ENCODE data around the gene FAM149A. TPM values are rescaled to one million over a fixed set of nuclear protein-coding genes. Genes with fewer than 3 reads are reported as not detected.

The FAM149A gene
- total and polyA plus RNA-seq, 10 of the 15 experiments (the other 5 are each of a cell fraction or from before 2014, with no cell fraction given): 0.38 to 1.9 (median 0.99) TPM

DNA sequence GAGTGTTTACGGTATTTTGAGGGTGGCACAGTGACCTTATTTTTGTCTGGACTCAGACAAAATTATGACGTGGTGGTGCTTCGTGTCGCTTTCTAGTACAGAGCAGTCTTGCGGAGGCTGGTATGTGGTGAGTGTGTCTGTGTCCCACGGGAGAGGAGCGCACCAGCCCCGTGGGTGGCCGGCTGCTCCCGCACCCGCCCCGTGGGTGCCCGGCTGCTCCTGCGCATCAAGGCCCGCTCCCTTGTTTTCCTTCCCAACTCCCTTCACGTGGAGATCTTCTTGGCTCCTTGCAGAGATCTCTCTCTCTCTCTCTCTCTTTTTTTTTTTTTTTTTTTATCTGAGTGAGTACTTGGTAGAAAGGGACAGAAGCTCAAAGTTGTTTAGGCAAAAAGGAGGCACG lies 12.2 kb upstream of the FAM149A start (continued):
- TF ChIP-seq RCOR1 (conservative IDR thresholded peaks at IDR 0.05; ENCODE audit: low read depth, low read length) (no peak), TCF7 (IDR thresholded peaks at IDR 0.05; ENCODE audit: borderline replicate concordance) (no peak)
- TF ChIP-seq, protein P1, sequence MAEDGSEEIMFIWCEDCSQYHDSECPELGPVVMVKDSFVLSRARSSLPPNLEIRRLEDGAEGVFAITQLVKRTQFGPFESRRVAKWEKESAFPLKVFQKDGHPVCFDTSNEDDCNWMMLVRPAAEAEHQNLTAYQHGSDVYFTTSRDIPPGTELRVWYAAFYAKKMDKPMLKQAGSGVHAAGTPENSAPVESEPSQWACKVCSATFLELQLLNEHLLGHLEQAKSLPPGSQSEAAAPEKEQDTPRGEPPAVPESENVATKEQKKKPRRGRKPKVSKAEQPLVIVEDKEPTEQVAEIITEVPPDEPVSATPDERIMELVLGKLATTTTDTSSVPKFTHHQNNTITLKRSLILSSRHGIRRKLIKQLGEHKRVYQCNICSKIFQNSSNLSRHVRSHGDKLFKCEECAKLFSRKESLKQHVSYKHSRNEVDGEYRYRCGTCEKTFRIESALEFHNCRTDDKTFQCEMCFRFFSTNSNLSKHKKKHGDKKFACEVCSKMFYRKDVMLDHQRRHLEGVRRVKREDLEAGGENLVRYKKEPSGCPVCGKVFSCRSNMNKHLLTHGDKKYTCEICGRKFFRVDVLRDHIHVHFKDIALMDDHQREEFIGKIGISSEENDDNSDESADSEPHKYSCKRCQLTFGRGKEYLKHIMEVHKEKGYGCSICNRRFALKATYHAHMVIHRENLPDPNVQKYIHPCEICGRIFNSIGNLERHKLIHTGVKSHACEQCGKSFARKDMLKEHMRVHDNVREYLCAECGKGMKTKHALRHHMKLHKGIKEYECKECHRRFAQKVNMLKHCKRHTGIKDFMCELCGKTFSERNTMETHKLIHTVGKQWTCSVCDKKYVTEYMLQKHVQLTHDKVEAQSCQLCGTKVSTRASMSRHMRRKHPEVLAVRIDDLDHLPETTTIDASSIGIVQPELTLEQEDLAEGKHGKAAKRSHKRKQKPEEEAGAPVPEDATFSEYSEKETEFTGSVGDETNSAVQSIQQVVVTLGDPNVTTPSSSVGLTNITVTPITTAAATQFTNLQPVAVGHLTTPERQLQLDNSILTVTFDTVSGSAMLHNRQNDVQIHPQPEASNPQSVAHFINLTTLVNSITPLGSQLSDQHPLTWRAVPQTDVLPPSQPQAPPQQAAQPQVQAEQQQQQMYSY (CRISPR knock-in tag; IDR thresholded peaks at IDR 0.05): no peak

DNA sequence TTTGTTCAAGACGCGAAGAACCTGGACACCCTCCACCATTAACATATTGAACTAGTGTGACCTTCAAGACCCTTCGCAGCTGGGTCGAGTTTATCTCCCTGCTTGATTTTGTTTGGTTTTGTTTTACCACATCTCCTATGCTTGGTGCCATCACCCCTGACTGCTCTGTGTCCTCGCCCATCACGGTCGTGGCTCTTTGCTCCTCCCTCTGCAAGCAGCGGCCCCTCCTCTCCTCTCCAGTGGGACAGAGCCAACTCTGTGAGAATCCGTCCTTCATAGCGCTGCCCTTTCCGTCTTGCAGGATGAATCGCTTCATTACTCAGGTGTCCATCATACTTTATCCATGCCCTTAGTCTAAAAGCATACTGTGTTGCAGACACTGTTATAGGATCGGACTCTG lies 9.1 kb upstream of the FAM149A start:
- CTCF ChIA-PET: no interaction called here
- DNase-seq (ENCODE audit: low read depth, low spot score): no peak
- H3K4me2 ChIP-seq (ENCODE audit: control insufficient read depth, insufficient read depth): no peak overlapping the region
- no peaks in the 10 kb centered on the region for H3K36me3 ChIP-seq (ENCODE audit: control insufficient read depth in 2 of 2, insufficient read depth in 2 of 2, low read length in 1 of 2)
- no peak overlapping the region for H2AFZ ChIP-seq (ENCODE audit: control insufficient read depth, low read depth, low read length)
- 42% methylated on average over 13 of the region's 13 CpGs for WGBS (ENCODE audit: insufficient coverage, insufficient replicate concordance, low lambda C conversion rate, missing lambda C conversion rate)
- H3K9me3 ChIP-seq (replicated peaks; ENCODE audit: control insufficient read depth, insufficient read depth, low read length): no peaks in the 10 kb centered on the region
- RAD21 ChIA-PET (ENCODE audit: unreplicated experiment): no interaction called here
- no peak for ATAC-seq
- peaks cover 2 to 5% of the 10 kb centered on the region in 2 experiments for H3K27me3 ChIP-seq (replicated peaks in 1 of 2; ENCODE audit: control insufficient read depth in 2 of 2, insufficient read depth in 2 of 2, low read length in 1 of 2)
- intact Hi-C loops (cut with micrococcal nuclease; ENCODE audit: unreplicated experiment) (no loop called here), in situ Hi-C loops (cut with MboI) (no loop called here)
- H4K20me1 ChIP-seq (ENCODE audit: control insufficient read depth, insufficient read depth): no peaks in the 10 kb centered on the region
- FAIRE-seq: no peak
- POLR2A ChIA-PET: no interaction called here
- SMC1A ChIA-PET (ENCODE audit: uncharacterized antibody, unreplicated experiment): no interaction called here
- no peaks in the 10 kb centered on the region for H3K4me1 ChIP-seq (ENCODE audit: control insufficient read depth, insufficient read depth, low read length)
- no TSS peak for BruUV-seq (replicated peaks)
- no peak overlapping the region for H3K9ac ChIP-seq (ENCODE audit: control insufficient read depth, insufficient read depth, low read length)
- H3K79me2 ChIP-seq (ENCODE audit: control insufficient read depth, insufficient read depth, low read length): no peaks in the 10 kb centered on the region
- no peak overlapping the region for H3K4me3 ChIP-seq
- no peak overlapping the region for H3K27ac ChIP-seq (ENCODE audit: control insufficient read depth, insufficient read depth)
- no peak for TF ChIP-seq BACH1 (IDR thresholded peaks at IDR 0.05; ENCODE audit: borderline replicate concordance)
- TF ChIP-seq, protein P2, sequence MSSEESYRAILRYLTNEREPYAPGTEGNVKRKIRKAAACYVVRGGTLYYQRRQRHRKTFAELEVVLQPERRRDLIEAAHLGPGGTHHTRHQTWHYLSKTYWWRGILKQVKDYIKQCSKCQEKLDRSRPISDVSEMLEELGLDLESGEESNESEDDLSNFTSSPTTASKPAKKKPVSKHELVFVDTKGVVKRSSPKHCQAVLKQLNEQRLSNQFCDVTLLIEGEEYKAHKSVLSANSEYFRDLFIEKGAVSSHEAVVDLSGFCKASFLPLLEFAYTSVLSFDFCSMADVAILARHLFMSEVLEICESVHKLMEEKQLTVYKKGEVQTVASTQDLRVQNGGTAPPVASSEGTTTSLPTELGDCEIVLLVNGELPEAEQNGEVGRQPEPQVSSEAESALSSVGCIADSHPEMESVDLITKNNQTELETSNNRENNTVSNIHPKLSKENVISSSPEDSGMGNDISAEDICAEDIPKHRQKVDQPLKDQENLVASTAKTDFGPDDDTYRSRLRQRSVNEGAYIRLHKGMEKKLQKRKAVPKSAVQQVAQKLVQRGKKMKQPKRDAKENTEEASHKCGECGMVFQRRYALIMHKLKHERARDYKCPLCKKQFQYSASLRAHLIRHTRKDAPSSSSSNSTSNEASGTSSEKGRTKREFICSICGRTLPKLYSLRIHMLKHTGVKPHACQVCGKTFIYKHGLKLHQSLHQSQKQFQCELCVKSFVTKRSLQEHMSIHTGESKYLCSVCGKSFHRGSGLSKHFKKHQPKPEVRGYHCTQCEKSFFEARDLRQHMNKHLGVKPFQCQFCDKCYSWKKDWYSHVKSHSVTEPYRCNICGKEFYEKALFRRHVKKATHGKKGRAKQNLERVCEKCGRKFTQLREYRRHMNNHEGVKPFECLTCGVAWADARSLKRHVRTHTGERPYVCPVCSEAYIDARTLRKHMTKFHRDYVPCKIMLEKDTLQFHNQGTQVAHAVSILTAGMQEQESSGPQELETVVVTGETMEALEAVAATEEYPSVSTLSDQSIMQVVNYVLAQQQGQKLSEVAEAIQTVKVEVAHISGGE (CRISPR knock-in tag; IDR thresholded peaks at IDR 0.05): no peak
- no peak for TF ChIP-seq SUPT20H (IDR thresholded peaks at IDR 0.05; ENCODE audit: borderline replicate concordance, control insufficient read depth, low read depth, low read length)
- TF ChIP-seq SMC3 (IDR thresholded peaks at IDR 0.05; ENCODE audit: borderline replicate concordance, low read length): no peak
- TF ChIP-seq, protein P3, sequence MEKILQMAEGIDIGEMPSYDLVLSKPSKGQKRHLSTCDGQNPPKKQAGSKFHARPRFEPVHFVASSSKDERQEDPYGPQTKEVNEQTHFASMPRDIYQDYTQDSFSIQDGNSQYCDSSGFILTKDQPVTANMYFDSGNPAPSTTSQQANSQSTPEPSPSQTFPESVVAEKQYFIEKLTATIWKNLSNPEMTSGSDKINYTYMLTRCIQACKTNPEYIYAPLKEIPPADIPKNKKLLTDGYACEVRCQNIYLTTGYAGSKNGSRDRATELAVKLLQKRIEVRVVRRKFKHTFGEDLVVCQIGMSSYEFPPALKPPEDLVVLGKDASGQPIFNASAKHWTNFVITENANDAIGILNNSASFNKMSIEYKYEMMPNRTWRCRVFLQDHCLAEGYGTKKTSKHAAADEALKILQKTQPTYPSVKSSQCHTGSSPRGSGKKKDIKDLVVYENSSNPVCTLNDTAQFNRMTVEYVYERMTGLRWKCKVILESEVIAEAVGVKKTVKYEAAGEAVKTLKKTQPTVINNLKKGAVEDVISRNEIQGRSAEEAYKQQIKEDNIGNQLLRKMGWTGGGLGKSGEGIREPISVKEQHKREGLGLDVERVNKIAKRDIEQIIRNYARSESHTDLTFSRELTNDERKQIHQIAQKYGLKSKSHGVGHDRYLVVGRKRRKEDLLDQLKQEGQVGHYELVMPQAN (conservative IDR thresholded peaks at IDR 0.05): no peak
- TF ChIP-seq HCFC1 (IDR thresholded peaks at IDR 0.05; ENCODE audit: low read length): no peak
- TF ChIP-seq SIX5 (IDR thresholded peaks at IDR 0.05; ENCODE audit: low read depth, low read length, severe bottlenecking): no peak
- TF ChIP-seq RB1 (IDR thresholded peaks at IDR 0.05; ENCODE audit: borderline replicate concordance): no peak
- TF ChIP-seq, protein P4, sequence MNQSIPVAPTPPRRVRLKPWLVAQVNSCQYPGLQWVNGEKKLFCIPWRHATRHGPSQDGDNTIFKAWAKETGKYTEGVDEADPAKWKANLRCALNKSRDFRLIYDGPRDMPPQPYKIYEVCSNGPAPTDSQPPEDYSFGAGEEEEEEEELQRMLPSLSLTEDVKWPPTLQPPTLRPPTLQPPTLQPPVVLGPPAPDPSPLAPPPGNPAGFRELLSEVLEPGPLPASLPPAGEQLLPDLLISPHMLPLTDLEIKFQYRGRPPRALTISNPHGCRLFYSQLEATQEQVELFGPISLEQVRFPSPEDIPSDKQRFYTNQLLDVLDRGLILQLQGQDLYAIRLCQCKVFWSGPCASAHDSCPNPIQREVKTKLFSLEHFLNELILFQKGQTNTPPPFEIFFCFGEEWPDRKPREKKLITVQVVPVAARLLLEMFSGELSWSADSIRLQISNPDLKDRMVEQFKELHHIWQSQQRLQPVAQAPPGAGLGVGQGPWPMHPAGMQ (IDR thresholded peaks at IDR 0.05; ENCODE audit: borderline replicate concordance): no peak
- no peak for TF ChIP-seq JUNB (IDR thresholded peaks at IDR 0.05)

All from GM12878 (cell line).